GM19463 (cell line): Measurements from ENCODE around the gene PPP1CA.
"Not testable (repeated sequence)": the region's sequence is repeated elsewhere in the genome, so short reads cannot be mapped to it uniquely, and the experiment has no call there.

Experiments used
- ATAC-seq: cut with Tn5 transposase; IDR thresholded peaks from one replicate; pipeline ENCODE4 v1.9.1; 2021; ENCODE audit warnings: mild to moderate bottlenecking, moderate library complexity; ENCODE audit not compliant: unreplicated experiment

PPP1CA gene

DNA sequence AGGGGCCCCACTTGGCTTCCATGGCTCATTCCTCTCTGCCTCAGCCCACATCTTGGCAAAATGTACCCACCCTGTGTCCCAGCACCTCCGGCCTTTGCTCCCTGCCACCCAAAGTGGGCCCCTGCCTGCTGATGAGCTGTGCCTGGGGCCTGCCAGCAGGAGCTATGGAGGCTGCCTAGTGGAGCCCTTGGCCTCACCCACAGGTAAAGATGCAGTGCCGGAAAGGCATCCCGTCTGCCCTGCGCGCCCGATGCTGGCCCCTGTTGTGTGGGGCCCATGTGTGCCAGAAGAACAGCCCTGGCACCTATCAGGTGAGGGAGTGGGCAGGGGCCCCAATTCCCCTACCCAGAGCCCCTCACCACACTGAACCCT is 3.5 kb upstream of the PPP1CA start:
- ATAC-seq = no peak

DNA sequence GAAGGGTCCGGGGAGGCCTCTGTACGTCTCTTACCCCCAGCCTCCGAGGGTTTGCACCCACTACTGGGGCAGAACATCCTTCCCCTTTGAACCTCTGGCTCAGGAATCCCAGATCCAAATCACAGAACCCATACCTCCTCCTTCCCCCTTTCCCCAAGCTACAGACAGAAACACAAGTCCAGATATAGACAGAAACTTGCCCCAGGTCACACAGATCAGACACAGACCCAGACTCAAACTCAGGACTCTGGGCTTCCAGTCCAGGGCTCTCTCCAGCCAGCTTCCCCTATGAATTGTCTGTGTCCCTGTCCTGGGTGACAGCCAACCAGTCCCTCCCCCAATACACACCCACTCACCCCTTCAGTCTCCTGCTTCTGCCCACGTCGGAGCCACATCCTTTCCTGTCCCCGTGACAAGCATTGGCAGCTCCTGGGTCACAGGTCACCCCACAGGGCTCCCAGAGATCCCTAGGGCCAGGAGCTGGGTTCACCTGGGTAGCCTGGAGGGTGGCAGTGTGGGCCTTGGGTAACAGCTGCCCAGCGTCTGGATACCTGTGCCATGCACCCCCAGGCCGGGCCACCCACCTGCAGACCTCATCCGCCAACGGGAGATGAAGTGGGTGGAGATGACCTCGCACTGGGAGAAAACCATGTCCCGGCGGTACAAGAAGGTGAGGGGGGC is 3.0 kb upstream of the PPP1CA start:
- ATAC-seq = no peak

- not testable (repeated sequence) for ATAC-seq
These were observed 1.4 kb upstream of the PPP1CA start for GRCh38 chr11:67403085-67403484.

DNA sequence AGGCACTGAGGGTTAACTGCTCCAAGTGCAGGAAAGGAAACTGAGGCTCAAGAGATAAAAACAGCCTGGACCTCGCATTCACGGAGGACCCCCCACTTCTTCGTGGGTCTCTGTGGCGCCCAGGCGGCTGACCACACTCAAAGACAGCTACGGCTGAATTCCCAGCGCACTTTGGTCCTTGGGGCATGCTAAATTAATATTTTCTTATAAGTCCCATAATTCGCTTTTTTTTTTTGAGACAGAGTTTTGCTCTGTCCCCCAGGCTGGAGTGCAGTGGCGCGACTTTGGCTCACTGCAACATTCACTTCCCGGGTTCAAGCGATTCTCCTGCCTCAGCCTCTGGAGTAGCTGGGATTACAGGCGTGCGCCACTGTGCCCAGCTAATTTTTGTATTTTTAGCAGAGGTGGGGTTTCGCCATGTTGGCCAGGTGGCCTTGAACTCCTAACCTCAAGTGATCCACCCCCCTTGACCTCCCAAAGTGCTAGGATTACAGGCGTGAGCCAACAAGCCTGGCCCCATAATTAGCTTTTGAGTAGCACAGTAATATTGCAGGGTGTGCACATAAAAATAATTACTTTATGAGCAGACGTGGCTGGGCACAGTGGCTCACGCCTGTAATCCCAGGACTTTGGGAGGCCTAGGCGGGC is 658 bp upstream of the PPP1CA start:
- not testable (repeated sequence) for ATAC-seq

- ATAC-seq = no peak
These were observed 640 bp downstream of the PPP1CA start for GRCh38 chr11:67400942-67401494.

GRCh38 chr11:67400251-67400941 is 1.3 kb downstream of the PPP1CA start:
- ATAC-seq = no peak

- ATAC-seq = no peak
These were observed 2.7 kb downstream of the PPP1CA start for GRCh38 chr11:67398661-67399563.

- ATAC-seq = no peak
These were observed 3.5 kb downstream of the PPP1CA start for GRCh38 chr11:67397986-67398660.

DNA sequence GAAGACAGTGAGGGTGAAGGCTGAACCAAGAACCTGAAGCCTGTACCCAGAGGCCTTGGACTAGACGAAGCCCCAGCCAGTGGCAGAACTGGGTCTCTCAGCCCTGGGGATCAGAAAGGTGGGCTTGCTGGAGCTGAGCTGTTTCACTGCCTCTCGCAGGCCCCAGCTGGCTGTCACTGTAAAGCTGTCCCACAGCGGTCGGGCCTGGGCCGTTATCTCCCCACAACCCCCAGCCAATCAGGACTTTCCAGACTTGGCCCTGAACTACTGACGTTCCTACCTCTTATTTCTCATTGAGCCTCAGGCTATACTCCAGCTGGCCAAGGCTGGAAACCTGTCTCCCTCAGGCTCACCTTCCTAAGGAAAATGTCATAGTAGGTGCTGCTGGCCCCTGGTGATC is 4.1 kb downstream of the PPP1CA start:
- no peak for ATAC-seq

- no peak for ATAC-seq
These were observed 4.9 kb downstream of the PPP1CA start for GRCh38 chr11:67396587-67397389.

GRCh38 chr11:67396259-67396581 is 5.4 kb downstream of the PPP1CA start:
- no peak for ATAC-seq

GRCh38 chr11:67395555-67396258 is 6.0 kb downstream of the PPP1CA start:
- no peak for ATAC-seq

GRCh38 chr11:67393990-67394389 is 7.7 kb downstream of the PPP1CA start:
- ATAC-seq = no peak

DNA sequence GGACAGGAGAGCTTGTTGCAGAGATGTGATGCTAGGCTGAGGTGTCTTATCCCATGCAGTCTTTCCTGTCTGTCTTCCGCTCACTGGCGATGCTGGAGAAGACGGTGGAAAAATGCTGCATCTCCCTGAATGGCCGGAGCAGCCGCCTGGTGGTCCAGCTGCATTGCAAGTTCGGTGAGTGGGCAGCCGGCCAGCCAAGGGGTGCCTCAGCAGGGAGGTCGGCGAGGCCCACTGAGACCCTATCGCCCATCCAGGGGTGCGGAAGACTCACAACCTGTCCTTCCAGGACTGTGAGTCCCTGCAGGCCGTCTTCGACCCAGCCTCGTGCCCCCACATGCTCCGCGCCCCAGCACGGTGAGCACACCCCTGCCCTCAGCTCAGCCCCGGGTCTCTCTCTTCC is 8.2 kb downstream of the PPP1CA start:
- ATAC-seq = no peak

DNA sequence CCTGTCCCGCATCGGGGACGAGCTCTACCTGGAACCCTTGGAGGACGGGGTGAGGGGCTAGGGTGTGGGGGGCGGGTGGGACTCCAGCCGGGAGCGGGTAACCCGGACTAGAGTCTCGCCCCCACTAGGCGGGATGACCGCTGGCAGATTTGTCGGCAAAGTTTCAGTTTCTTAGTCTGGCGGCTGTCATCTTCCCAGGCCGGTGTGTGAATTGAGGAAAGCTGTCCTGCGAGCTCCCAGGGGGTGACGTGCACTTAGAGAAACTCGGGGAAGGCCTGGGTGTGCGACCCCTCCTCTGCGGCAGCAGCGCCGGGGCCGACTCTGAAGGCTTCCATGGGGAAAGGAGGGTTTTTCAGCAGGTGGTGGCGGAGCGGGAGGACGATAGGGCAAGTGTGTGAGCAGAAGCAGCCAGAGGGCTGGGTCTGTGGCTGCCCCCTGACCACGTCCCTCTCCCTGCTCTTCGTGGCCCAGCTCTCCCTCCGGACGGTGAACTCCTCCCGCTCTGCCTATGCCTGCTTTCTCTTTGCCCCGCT is 9.4 kb downstream of the PPP1CA start:
- no peak for ATAC-seq

- ATAC-seq = peak; percentile 78
These were observed 10.1 kb downstream of the PPP1CA start, which contains the start of gene RAD9A for GRCh38 chr11:67391304-67392182. TSS of gene RAD9A (plus strand) at chr11:67391986. CDS start at chr11:67392045, 59 bp downstream.

DNA sequence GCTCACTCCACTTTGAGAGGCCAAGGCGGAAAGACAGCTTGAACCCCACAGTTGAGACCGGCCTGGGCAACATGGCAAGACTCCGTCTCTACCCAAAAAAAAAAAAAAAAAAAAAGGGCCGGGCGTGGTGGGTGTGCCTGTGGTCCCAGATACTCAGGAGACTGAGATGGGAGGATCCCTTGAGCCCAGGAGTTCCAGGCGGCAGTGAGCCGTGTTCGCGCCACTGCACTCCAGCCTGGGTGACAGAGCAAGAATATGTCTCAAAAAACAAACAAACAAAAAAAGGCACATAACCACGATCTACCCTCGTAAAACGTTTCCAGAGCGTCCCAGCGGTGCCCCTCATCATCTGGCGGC is 10.7 kb downstream of the PPP1CA start:
- no peak for ATAC-seq

- ATAC-seq = no peak
These were observed 12.2 kb downstream of the PPP1CA start for GRCh38 chr11:67389477-67389876.
